Vagina (tissue), 2 donors: ENCODE data around the gene CACNA1C.

Experiments used
- POLR2AphosphoS5 ChIP-seq, 2 donors: sonication (generic); formaldehyde crosslinking; IDR thresholded peaks; one replicate each; pipeline ENCODE4 v1.9.0; 2017; ENCODE audit warnings: antibody characterized with exemption in 2 of 2, mild to moderate bottlenecking in 2 of 2, low read depth in 1 of 2; ENCODE audit not compliant: insufficient read depth in 1 of 2
- TF ChIP-seq, protein P1 (sequence below), 3 experiments: fragments of 450-650 bp in 2 of 3; fragments of 200-600 bp in 1 of 3; sonication (generic) in 1 of 3; IDR thresholded peaks; one replicate each; pipeline ENCODE4 v1.5.1; 2017 to 2019; ENCODE audit warnings: antibody characterized with exemption in 3 of 3, mild to moderate bottlenecking in 2 of 3, moderate library complexity in 2 of 3

DNA sequence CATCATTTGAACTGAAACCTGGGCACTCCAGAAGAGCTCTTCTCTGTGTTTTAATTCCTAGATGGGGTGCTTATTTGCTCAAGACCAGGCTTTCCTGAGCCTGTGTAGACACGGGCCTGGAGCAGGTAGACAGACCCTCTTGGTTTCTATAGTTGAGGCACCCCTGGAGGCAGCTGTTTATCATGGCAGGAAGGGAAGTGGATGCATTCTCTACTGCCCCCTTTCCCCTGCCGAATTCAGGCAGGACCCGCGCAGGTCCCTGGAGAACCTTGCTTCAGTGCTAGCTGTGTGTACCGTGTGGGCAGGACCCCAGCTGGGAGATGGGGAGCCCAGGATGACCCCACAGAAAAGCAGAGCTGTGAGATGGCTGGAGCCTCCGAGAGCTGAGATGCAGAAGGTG is 6.0 kb downstream of the CACNA1C start:
- no peak for TF ChIP-seq POLR2AphosphoS5 (IDR thresholded peaks at IDR 0.05; ENCODE audit: insufficient read depth in 1 of 2, low read depth in 1 of 2)
- TF ChIP-seq, protein P1, sequence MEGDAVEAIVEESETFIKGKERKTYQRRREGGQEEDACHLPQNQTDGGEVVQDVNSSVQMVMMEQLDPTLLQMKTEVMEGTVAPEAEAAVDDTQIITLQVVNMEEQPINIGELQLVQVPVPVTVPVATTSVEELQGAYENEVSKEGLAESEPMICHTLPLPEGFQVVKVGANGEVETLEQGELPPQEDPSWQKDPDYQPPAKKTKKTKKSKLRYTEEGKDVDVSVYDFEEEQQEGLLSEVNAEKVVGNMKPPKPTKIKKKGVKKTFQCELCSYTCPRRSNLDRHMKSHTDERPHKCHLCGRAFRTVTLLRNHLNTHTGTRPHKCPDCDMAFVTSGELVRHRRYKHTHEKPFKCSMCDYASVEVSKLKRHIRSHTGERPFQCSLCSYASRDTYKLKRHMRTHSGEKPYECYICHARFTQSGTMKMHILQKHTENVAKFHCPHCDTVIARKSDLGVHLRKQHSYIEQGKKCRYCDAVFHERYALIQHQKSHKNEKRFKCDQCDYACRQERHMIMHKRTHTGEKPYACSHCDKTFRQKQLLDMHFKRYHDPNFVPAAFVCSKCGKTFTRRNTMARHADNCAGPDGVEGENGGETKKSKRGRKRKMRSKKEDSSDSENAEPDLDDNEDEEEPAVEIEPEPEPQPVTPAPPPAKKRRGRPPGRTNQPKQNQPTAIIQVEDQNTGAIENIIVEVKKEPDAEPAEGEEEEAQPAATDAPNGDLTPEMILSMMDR (IDR thresholded peaks at IDR 0.05), result no peak
